ENCODE data around the gene ZFP30. TPM values are rescaled to one million over a fixed set of nuclear protein-coding genes. Genes with fewer than 3 reads are reported as not detected.

Gene ZFP30
- total and polyA plus RNA-seq, 2 of the 13 experiments (the other 11 are each of a cell fraction or from before 2014, with no cell fraction given) = 3.4 to 19.2 TPM

GRCh38 chr19:37594304-37594981, 60.8 kb downstream of the ZFP30 start, which contains the start of the genes ZNF540 and ZNF571 (continued):
- TF ChIP-seq ZNF547 (CRISPR knock-in tag; IDR thresholded peaks at IDR 0.05) = no peak
- TF ChIP-seq HNRNPK (IDR thresholded peaks at IDR 0.05; ENCODE audit: low read depth, low read length, poor library complexity, severe bottlenecking) = no peak
- peak; percentile 84 for TF ChIP-seq SAP130 (CRISPR knock-in tag; IDR thresholded peaks at IDR 0.05; ENCODE audit: low read depth)
- no peak for TF ChIP-seq ZNF318 (CRISPR knock-in tag; IDR thresholded peaks at IDR 0.05)
- TF ChIP-seq, protein P1, sequence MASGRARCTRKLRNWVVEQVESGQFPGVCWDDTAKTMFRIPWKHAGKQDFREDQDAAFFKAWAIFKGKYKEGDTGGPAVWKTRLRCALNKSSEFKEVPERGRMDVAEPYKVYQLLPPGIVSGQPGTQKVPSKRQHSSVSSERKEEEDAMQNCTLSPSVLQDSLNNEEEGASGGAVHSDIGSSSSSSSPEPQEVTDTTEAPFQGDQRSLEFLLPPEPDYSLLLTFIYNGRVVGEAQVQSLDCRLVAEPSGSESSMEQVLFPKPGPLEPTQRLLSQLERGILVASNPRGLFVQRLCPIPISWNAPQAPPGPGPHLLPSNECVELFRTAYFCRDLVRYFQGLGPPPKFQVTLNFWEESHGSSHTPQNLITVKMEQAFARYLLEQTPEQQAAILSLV (CRISPR knock-in tag; IDR thresholded peaks at IDR 0.05; ENCODE audit: borderline replicate concordance) = no peak; the same call in 1 of the 2 replicates
- TF ChIP-seq CBFB (CRISPR knock-in tag; IDR thresholded peaks at IDR 0.05) = 0 out of 2 replicates have a peak, but pooled peaks have one; percentile 43
- no peak for TF ChIP-seq ZNF589 (CRISPR knock-in tag; conservative IDR thresholded peaks at IDR 0.05)
- no peak for TF ChIP-seq MAFF (IDR thresholded peaks at IDR 0.05; ENCODE audit: low read depth, low read length)
- no peak for TF ChIP-seq ZNF234 (CRISPR knock-in tag; conservative IDR thresholded peaks at IDR 0.05)
- peak; percentile 91 for TF ChIP-seq IRF2 (CRISPR knock-in tag; IDR thresholded peaks at IDR 0.05)
- no peak for TF ChIP-seq ZSCAN30 (CRISPR knock-in tag; IDR thresholded peaks at IDR 0.05)
- TF ChIP-seq ZKSCAN8 (CRISPR knock-in tag; IDR thresholded peaks at IDR 0.05; ENCODE audit: borderline replicate concordance) = no peak
- TF ChIP-seq SNAI1 (CRISPR knock-in tag; IDR thresholded peaks at IDR 0.05; ENCODE audit: borderline replicate concordance) = no peak; the same call in 1 of the 2 replicates
- TF ChIP-seq ZNF652 (CRISPR knock-in tag; IDR thresholded peaks at IDR 0.05; ENCODE audit: borderline replicate concordance, low read depth) = no peak
- no peak for TF ChIP-seq PHB2 (IDR thresholded peaks at IDR 0.05; ENCODE audit: partially characterized antibody)
- TF ChIP-seq, protein P2, sequence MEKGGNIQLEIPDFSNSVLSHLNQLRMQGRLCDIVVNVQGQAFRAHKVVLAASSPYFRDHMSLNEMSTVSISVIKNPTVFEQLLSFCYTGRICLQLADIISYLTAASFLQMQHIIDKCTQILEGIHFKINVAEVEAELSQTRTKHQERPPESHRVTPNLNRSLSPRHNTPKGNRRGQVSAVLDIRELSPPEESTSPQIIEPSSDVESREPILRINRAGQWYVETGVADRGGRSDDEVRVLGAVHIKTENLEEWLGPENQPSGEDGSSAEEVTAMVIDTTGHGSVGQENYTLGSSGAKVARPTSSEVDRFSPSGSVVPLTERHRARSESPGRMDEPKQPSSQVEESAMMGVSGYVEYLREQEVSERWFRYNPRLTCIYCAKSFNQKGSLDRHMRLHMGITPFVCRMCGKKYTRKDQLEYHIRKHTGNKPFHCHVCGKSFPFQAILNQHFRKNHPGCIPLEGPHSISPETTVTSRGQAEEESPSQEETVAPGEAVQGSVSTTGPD (CRISPR knock-in tag; IDR thresholded peaks at IDR 0.05) = 0 out of 2 replicates have a peak, but pooled peaks have one; percentile 51
- TF ChIP-seq STAG1 (CRISPR knock-in tag; IDR thresholded peaks at IDR 0.05) = no peak
- no peak for TF ChIP-seq REXO4 (CRISPR knock-in tag; IDR thresholded peaks at IDR 0.05; ENCODE audit: borderline replicate concordance)
